ENCODE results near the gene SERPINB5.

- TF ChIP-seq POLR2A (IDR thresholded peaks at IDR 0.05) (no peak), CTCF (IDR thresholded peaks at IDR 0.05) (no peak)
Measured at GRCh38 chr18:63487676-63488075, 10.9 kb downstream of the SERPINB5 start.
